Muscle of arm (tissue), 12 donors: ENCODE measurements around the gene SV2B. TPM values are rescaled to one million over a fixed set of nuclear protein-coding genes. Genes with fewer than 3 reads are reported as not detected.

ENCODE experiments used
- DNase-seq: peaks from one replicate; pipeline ENCODE4 v3.0.0-alpha.2; 2013
- polyA plus RNA-seq, 12 donors: library from polyadenylated mRNA; unstranded; fragments of 120-200 nt; gene quantifications; one replicate each; pipeline ENCODE4 v1.2.1, GENCODE V29; 2013; ENCODE audit not compliant: insufficient read length in 12 of 12

Gene SV2B
- polyA plus RNA-seq, 12 donors: 0.94 to 5.4 (median 3.1) TPM; not detected in 1

DNA sequence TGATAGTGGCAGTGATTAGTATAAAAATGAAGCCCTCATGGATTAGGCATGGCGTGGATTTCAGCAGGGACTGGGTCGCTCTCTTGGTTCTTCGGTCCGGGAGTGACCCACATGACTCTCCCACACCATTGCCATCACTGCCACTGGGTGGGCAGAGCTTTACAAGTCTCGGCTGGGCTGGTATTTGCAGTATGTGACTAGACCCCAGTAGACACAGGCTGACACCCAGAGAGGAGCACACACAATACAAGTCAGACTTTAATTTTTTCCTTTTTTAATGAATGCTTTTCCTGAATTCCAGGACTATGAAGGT is 1.5 kb downstream of the SV2B start:
- DNase-seq: no peak

DNA sequence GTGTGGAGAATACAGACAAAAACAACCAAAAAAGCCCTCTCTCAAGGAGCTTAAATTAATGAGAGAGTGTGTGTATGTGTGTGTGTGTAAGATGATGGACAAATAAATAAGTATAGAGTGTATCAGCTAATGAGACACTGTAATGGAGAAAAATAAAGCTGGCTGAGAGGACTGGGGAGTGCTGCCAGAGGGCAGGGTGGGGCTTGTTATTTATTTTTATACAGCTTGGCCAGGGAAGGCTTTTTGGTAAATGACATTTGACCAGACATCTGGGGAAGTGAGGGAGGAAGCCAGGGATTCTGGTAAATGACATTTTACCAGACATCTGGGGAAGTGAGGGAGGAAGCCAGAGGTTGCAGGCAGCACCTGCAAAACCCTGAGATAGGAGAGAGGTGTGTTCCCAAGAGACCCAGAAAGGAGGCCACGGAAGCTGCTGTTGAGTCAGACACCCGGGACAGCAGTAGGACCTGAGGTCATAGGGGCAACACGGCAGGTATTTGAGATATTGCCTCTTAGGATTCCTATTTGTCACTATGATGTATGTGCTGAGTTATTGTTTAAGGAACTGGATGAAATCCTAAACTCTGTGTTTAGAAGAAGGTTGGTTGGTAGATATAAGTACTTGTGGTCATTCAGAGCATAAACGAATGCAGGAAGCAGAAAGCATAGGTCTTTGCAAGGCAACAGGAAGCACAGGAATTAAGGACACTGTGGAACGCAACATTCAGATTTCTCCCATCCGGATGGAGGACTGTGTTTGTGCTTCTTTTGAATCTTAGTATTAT is 2.7 kb downstream of the SV2B start:
- DNase-seq: no peak

DNA sequence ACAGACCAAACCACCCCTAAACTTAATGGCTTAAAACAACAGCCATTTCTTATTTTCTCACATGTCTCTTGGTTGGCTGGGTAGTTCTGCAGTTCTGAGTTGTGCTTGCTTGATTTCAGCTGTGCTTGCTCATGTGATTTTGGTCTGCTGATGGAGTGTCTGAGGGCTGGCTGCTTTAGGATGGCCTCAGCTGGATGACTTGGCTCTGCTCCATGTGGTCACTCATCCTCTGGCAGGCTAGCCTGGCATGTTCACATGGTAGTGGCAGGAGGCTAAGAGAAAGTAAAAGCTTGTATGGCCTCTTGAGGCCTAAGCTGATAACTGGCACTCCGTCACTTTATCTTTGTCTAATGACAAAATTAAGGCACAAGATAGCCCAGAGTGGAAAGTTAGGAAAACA is 4.1 kb downstream of the SV2B start:
- no peak for DNase-seq

DNA sequence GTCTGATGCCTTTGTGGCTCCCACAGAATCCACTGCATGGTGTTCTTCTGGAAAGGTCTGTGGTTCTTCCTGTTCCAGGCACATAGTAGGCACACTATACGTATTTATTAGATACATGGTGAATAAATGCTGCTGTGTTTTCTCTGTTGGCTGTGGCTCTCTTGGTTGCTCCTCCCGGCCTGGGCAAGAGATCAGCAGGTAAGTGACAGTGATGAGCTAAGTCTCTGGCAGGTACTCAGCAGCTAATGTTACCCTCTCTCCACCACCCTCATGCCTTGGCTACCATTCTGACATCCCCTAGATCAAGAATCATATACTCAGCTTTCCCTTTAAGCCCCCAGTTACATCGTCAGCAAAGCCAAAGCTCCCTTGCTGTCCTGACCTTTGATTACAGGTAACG is 8.4 kb downstream of the SV2B start:
- no peak for DNase-seq

DNA sequence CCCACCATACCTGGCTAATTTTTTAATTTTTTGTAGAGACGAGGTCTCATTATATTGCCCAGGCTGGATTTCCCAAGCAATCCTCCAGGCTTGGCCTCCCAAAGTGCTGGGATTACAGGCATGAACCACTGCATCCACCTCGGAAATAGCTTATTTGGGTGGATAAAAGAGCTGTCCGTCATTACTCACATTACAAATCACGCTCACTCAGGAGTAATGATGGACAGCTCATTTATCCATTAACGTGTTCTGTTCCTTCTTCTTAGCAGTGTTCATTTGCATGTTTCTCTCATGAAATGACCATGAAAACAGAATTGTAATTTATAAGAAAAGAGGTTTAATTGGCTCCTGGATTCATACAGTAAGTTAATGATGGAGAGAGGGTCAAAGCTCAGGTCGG is 9.8 kb downstream of the SV2B start:
- DNase-seq: no peak

DNA sequence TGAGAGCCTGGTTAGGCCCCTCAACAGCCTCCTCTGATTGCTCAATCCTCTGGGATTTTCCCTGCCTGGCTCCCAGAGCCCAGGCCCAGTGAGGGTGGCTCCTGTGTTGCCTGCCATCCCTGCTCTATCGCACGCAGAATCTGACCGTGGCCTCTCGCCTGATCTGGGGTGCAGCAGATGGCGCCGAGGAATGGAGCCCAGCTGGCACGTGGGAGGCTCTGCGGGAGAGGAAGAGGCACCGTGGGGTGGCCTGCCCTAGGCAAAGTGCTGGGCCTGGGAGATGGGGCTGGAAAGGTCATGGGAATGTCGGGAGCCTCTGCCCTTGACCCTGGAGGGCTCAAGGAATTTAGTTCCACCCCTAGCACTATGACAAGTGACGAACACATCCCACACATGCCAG is 10.3 kb downstream of the SV2B start:
- no peak for DNase-seq

DNA sequence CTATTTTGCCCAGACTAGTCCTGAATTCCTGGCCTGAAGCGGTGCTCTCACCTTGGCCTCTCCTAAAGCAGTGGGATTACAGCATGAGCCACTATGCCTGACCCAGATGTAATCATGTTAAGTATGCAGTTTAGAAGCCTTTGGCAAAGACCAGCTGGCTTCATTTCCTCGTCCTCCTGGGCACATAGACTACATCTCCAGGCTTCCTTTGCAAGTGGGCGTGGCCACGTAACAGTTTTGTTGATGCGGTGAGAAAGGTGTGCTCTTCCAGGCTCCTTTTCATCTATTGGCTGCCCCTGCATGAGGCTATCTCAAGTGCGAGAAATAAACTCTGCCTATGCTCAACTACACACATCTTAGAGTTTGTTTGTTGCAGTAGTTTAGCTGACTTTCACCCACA is 13.0 kb downstream of the SV2B start:
- DNase-seq: no peak

DNA sequence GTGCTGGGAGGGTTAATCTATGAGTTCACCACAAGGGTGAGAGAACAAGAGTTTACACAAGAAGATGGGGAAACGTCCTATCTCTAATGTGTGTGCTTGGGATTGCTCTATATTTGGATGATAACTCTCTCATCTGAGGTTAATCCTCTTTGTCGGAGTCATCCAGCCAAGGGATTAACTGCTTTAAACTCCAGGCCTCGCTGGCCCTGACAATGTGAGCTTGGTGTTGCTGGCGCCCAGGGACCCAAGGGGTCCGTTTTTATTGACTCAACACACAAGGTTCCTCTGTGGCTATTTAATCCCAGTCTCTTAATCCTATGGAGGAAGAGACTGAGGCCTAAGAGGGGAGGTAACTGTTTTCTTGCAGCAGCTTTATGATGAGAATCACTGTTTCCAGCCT is 14.2 kb downstream of the SV2B start:
- no peak for DNase-seq

DNA sequence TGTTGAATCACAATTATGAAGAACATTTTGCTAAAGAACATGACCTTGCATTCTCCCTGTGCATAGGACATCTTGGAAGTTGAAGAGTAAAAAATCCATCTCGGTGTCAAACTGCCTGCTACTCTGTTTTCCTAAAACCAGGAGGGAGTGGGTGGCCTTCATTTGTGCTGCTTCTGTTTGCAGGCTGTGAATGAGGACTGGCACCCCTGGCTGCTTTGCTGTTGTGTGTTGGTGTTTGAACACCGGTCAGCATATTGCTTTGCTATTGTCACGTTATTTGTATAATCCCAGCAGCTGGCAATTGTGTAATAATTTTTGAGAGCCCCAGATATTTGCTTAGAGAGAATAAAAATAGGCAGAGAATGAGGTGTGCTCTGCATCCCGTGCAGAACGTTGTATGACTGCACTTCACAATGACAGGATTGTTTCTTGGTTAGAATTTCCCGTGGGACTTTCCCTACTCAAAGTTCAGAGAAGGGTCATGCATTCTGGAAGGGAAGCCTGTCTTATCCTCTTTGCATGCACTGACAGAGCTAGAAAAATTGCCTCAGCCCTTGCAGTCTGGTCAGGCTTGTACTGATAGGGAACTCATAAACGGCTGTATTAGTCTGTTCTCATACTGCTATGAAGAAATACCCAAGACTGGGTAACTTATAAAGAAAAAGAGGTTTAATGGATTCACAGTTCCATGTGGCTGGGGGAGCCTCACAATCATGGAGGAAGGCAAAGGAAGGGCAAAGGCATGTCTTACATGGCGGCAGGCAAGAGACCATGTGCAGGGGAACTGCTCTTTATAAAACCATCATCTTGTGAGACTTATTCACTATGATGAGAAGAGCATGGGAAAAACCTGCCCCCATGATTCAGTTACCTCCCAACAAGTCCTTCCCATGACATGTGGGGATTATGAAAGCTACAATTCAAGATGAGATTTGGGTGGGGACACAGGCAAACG is 16.3 kb downstream of the SV2B start:
- no peak for DNase-seq

DNA sequence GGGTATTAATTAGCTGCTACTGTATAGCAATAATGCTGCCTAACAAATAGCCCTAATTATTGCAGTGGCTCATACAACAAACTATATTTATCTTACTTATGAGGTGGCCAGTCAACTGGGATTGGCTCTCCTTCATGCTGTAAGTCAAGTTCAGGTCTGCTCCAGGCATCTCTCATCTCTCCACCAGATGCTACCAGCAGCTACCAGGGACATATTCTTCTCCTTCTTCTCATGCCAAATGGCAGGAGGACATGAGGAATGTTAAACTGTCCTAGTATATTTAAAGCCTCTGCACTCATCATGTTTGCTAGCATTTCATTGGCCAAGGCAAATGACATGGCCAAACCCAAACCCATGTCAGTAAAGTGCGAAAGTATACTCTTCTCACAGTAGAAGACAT is 17.3 kb downstream of the SV2B start:
- DNase-seq: no peak

DNA sequence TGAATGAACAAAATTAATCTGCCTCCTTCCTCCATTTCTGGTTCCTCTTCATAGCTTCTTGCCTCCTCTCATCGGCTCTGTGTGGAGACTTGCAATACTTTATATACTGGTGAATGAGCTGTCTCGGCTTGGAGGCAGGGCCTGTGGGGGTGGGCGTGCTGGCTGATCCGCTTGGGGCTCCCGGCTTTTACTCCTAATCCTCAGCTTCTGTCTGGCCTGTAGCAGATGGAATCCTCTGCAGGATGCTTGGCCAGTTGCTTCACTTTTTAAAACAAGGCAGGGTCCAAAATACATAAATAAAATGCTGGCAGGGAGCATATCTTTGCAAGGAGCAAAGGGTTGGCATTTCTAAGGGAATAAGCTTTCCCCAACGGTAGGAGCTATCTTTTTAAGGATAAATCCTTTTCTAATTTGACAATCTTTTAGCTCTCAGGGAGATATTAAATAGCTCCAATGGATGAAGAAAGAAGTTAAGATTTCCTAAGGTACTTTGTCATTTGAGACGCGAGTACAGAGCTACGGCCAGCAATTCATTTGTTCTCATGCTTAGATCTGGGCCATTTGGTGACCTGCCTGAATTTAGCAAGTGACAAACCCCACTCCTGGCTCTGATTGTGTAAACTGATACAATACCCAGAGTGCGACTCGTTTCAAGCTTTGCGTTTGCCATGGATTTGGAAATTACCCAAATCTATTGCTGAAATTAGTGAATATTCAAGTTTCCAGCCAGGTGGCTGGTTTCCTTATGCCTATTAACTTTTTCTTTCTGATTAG is 18.9 kb downstream of the SV2B start:
- no peak for DNase-seq

DNA sequence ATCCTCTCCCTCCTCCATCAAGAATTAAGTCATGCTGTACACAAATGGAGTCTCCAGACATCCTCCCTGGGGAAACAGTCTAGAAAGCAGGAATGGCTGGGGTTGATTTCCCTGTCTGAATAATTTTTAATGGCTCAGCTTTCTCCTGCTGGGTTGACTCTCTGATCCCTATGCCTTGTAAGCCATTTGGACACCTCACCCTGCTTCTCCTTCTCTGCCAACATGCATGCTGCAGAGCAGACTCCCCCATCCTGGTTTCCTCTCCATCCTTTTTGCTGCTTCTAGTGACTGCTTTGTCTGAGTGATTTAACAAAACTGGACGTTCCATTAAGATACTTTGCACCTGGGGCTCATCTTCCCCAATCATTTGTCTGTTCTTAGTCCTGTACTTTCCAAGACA is 22.2 kb downstream of the SV2B start:
- no peak for DNase-seq

DNA sequence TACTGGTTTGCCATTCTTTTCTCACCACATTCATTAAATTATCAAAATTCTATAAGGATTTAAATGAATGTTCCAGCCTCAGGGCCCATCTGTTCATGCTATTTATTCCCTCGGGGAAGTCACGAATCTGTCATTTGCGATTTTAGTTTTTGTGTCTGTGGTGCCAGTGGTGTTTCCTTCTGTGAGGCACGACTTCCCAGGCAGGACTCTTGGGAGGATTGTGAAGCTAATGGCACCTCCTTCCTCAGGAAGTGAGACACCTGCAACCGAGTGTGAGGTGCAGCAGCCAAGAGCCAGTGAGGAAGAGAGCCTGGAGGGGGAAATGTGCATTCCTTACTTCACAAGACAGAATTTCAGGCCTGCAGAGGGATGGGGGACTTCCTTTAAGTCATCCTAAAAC is 24.1 kb downstream of the SV2B start:
- DNase-seq: no peak

DNA sequence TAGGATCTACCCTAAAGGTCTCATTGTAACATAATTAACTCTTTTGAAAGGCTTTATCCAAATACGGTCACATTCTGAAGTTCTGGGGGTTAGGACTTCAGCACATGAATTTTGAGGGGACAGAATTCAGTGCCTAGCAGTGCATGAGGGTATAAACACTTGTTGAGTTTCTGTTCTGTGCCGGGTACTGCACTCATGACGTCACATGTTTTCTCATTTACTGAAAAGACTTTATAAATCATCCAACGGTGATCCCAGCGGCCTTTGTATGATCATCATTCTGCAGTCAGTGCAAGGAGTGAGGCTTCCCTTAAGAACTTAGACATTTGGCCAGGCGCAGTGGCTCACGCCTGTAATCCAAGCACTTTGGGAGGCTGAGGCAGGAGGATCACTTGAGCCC is 25.1 kb downstream of the SV2B start:
- DNase-seq: no peak

DNA sequence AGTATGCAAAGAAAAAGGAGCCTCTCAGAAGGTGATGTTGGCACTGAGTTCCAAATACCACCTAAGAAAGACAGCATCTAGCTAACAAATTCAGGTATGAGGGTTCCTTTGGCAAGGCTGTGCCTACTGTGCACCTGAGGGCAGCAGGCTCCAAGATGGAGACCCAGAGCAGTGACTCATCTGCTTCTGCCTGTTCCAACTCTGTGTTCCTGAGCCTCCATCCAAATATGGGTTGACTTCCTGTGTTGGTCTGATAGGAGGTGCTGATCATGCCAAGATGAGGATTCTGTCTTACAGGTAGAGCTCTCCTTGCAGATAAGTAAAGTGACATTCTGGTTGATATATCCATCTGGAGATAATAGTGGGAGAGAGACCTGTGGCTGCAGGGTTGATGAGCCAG is 26.0 kb downstream of the SV2B start:
- DNase-seq: no peak

DNA sequence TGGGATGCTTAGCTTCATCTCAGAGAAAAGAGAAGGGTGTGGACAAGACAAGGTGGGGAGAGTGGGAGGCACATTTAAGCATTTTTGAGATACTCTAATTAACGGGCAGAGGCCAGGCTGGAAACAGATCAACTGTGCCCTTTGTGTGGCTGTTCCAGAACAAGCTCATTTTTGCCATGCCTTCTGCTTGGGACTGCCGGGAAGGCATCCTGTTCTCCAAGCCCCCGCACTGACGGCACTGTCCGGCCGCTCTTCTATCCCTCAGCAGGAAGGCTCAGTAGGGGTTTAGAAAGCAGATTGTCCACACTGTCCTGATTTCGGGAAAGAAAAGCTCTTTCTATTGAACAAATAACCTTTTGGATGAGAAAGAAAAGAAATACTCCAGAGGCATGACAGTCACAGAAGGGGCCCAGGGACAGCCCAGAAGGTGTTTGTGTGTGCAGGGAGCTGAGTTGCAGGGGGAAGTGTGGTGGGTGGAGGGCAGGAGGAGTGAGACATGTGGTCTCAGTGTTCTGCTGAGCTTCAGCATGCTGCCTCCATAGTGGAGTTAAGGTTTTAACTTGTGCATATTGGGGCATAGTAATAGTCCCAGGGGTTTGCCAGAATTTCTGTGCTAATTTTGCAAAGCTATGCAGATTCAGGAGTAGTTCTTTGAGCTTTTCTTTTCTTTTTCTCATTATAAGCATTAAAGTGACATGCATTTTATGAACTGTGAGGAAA is 27.3 kb downstream of the SV2B start:
- DNase-seq: no peak

DNA sequence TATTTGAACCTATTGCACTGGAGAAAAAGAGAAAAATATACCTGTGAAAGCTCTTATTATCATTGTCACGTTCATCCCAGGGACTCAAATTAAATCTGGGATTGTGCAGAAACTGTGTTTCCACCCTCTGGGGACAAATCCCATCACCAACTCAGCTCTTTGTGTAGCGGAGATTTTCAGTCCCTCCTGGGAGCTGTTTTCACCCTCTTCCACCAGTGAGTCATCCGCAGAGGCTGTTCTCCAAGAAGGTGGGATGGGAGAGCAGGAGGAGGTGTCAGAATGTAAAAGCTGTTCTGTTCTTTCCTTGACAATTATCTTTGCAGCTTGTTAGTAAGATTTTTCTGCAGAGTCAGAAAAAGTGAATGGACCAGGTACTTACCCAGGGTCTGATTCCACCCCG is 28.0 kb downstream of the SV2B start:
- no peak for DNase-seq

DNA sequence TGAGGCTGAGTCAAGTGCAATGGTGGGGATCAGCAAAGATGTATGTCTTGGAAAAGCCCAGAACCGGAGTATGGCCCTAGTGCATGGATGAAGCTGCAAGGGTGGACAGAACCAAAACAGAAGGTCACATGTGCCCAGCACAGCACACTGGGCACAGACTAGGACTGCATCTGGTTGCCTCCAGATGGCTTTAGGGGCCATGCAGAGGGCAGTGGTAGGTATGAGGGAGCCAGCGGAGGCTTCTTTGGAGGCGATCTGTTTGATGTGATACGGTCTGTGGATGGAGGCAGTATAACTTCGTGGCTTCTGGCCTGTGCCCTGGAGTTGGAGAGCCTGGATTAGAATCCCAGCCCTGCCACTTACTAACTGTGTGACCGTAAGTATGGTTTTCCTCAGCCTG is 29.4 kb downstream of the SV2B start:
- DNase-seq: no peak

DNA sequence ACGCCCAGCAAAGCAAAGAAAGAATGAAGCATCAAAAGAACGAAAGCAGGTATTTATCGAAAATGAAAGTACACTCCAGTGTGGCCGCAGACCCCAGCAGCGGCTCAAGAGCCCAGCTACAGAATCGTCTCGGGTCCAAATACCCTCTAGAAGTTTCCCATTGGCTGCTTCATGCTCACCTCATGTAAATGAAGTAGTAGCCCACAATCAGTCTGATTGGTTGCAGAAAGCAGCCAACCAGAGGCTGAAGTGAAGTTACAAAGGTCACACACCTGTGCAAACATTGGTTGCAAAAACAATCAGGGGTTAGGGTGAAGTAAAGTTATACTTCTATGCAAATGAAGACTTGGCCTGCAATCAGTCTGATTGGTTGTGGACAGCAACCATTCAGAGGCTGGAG is 32.0 kb downstream of the SV2B start:
- no peak for DNase-seq

DNA sequence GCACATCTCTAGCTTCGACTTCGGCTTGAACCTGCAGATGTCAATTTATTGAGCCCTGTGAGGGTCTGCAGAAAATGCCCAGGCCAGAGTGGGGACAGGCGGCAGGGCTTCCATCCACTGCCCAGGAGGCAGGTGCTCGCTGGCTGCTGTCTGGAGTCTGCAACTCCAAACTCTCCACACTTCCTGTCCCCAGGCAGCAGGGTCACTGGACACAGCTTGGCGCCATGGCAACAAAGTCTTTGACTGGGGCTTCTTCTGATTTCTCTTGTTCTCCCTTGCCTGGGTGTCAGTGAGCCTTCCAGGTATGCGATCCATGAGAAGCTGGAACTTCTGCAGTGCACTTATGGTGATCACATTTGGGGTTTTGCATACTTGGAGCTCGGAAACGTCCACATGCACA is 33.5 kb downstream of the SV2B start:
- DNase-seq: no peak

DNA sequence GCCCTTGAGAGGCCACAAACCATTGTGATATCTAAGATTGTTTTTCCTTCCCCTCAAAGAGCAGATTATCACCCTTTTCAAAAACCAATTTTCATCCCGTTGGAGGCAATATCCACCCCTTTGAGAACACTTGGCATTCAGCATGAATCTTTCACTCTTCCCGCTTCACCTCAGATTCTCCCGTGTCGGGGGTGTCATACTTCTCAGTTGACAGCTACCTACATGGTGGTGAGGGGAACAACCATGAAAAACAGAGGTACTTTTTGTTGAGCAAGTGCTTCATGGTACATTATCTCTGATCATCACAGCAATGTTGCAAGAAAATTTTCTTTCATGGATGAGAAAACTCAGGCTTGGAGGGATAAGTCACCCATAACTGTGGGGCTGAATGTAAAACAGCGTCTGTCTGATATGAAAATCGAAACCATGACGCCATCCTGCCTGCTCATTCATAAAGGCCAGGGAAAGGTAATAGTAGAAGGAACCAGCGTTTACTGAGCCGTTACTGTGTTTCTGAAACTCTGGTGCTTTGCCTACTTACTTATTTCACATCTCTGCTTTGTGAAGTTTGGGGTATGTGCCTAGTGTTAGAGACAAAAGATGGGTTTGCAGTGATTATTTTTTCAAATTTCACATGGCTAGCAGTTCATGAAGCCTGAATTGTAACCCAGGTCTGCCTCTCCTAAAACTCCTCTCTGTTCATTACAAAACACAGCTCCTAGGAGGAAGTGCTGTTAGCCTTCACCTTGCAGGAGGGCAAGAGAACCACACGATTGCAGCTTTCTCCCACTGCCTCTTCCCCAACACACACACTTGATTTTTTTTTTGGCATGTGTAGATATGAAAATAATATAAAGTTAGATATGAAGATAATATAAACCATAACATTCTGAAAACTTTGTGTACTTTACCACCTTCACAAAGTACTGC is 35.4 kb downstream of the SV2B start:
- DNase-seq: no peak
